Measurements from ENCODE around the gene CNIH1.
"Not testable (repeated sequence)": the region's sequence is repeated elsewhere in the genome, so short reads cannot be mapped to it uniquely, and the experiment has no call there.

Gene CNIH1

GRCh38 chr14:54465654-54466053 is 24.5 kb upstream of the CNIH1 start:
- no peak for DNase-seq (ENCODE audit: extremely low read depth, low read depth)

DNA sequence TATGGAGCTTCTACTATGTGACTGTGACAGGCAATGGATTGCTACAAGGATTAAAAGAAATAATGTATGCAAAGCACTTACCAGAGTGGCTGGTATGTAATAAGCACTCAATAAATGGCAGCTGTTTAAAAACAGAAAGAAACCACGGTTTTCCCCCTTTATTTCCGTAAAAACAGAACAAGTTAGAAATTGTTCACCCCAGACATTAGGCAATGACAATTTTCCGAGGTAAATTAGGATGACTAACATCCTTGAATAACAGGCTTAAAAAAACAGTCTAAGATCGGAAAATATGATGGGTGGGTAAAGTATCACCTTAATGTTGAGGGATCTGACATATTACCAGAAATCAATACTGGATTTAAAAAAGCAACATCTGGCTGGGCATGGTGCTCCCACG is 20.9 kb upstream of the CNIH1 start:
- DNase-seq (ENCODE audit: extremely low read depth, low read depth) = no peak
- no peak for TF ChIP-seq CTCF (IDR thresholded peaks at IDR 0.05; ENCODE audit: low read depth, low read length)

More at GRCh38 chr14:54465654-54466053, 24.5 kb upstream of the CNIH1 start:
- no peak for TF ChIP-seq CTCF (IDR thresholded peaks at IDR 0.05; ENCODE audit: low read depth, low read length)

DNA sequence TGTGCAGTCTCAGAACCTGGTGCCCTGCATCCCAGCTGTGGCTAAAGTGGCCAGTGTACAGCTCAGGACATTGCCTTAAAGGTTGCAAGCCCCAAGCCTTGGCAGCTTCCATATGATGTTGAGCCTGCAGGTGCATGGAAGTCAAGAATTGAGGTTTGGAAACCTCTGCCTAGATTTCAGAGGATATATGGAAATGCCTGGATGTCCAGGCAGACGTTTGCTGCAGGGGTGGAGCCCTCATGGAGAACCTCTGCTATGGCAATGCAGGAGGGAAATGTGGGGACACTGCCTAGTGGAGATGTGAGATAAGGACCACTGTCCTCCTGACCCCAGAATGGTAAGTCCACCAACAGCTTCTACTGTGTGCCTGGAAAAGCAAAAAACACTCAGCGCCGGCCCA is 17.9 kb upstream of the CNIH1 start:
- DNase-seq (ENCODE audit: extremely low read depth, low read depth) = no peak
- TF ChIP-seq CTCF (IDR thresholded peaks at IDR 0.05; ENCODE audit: low read depth, low read length) = no peak

DNA sequence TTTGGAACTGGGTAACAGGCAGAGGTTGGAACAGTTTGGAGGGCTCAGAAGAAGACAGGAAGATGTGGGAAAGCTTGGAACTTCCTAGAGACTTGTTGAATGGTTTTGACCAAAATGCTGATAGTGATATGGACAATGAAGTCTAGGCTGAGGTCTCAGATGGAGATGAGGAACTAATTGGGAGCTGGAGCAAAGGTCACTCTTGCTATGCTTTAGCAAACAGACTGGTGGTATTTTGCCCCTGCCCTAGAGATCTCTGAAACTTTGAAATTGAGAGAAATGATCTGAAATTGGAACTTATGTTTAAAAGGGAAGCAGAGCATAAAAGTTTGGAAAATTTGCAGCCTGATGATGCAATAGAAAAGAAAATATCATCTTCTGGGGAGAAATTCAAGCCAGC is 17.4 kb upstream of the CNIH1 start:
- DNase-seq (ENCODE audit: extremely low read depth, low read depth) = not testable (repeated sequence)

- no peak for TF ChIP-seq CTCF (IDR thresholded peaks at IDR 0.05; ENCODE audit: low read depth, low read length)
- DNase-seq (ENCODE audit: extremely low read depth, low read depth) = no peak
Measured at GRCh38 chr14:54457609-54457996, 16.4 kb upstream of the CNIH1 start.

DNA sequence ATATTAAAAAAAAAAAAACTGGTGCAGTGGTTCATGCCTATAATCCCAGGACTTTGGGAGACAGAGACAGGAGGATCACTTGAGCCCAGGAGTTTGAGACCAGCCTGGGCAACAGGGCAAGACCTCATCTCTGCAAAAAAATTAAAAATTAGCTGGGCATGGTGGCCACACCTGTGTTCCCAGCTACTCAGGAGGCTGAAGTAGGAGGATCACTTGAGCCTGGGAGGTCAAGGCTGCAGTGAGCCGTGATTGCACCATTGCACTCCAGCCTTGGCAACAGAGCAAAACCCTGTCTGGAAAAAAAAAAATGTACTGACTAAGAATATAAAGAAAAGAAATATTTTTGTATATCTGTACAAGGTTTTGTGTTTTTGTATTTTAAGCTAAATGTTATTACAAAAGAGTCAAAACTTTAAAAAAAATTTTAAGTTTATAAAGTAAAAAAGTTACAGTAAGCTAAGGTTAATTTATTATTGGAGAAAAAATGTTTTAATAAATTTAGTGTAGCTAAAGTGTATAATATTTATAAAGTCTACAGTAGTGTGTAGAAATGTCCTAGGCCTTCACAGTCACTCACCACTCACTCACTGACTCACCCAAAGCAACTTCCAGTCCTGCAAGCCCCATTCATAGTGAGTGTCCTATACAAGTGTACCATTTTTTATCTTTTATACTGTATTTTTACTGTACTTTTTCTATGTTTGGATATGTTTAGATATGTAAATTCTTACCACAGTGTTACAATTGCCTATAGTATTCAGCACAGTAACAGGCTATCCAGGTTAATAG is 15.8 kb upstream of the CNIH1 start:
- not testable (repeated sequence) for DNase-seq (ENCODE audit: extremely low read depth, low read depth)

DNA sequence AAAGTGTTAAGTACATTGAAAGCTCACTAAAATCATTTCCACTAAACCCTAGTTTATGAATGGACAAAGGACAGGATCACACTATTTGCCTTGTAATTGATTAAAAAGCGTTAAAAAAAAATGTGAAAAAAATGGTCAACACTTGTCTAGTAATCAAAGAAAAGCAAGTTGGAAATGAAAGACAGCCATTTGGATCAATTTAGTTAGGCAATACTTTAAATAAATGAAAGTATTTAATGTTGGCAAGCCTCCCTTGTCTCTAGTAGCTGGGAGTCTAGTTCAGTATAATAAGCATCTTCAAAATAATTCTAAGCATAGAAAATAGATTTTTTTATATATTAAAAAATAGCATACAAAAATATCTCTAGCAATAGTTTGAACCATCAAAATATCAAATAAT is 14.2 kb upstream of the CNIH1 start:
- DNase-seq (ENCODE audit: extremely low read depth, low read depth) = no peak
- no peak for TF ChIP-seq CTCF (IDR thresholded peaks at IDR 0.05; ENCODE audit: low read depth, low read length)

DNA sequence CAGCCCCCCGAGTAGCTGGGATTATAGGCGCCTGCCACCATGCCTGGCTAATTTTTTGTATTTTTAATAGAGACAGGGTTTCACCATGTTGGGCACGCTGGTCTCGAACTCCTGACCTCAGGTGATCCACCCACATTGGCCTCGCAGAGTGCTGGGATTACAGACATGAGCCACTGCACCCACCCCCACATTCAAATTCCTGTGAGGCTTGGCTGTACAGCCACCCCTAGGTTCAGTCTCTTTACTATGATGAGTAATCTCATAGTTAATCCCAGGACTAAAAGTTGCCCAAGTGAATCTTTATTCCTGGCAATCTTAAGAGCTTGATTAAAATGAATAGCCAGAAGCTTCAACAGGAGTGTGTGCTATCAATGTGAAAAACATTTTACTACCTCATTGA is 12.8 kb upstream of the CNIH1 start:
- DNase-seq (ENCODE audit: extremely low read depth, low read depth) = not testable (repeated sequence)

DNA sequence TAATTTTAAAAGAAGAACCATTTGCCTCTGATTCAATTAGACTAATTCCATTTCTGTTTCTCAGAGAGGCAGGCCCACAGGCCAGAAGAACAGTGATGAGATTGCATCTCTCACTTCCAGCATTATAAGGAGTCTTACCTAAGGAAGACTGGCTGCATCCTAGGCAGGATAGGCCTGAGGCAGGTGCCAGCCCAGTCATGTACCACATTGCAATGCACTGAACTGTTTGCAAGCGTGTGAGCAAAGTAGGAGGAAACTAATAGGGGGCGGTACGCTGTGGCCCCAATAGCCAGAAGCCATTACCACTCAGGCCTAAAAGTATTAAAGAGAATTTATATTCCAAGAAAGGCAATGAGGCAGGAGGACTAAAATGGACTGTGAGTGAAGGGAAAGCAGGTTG is 12.1 kb upstream of the CNIH1 start:
- no peak for DNase-seq (ENCODE audit: extremely low read depth, low read depth)
- TF ChIP-seq CTCF (IDR thresholded peaks at IDR 0.05; ENCODE audit: low read depth, low read length) = no peak

All from AG09319 (cell line).